Panc1 (cell line): ENCODE results near the gene TMEM138.

Experiments used
- CTCF ChIP-seq: fragments of 450-650 bp; IDR thresholded peaks from 2 replicates; pipeline ENCODE4 v1.5.1; 2017; ENCODE audit warnings: mild to moderate bottlenecking
- POLR2AphosphoS5 ChIP-seq: IDR thresholded peaks from 2 replicates; pipeline ENCODE4 v1.6.1; 2012; ENCODE audit warnings: mild to moderate bottlenecking, low read depth, low read length, moderate library complexity

GRCh38 chr11:61392981-61393595 is 30.9 kb downstream of the TMEM138 start:
- TF ChIP-seq CTCF, result peak; percentile 33; the same call in 1 of the 2 replicates
- TF ChIP-seq POLR2AphosphoS5, result no peak
